Hepatocyte (in vitro differentiated cells): Measurements from ENCODE around the gene SEC14L2.

Experiments used
- EZH2 ChIP-seq: fragments of 200-600 bp; sonication (generic); IDR thresholded peaks from 2 replicates; pipeline ENCODE4 v1.6.1; 2016; ENCODE audit warnings: antibody characterized with exemption, mild to moderate bottlenecking, borderline replicate concordance
- EZH2phosphoT487 ChIP-seq: fragments of 200-600 bp; sonication (generic); IDR thresholded peaks from one replicate; pipeline ENCODE4 v1.6.1; 2018; ENCODE audit warnings: antibody characterized with exemption, mild to moderate bottlenecking, low read depth, moderate library complexity; ENCODE audit not compliant: unreplicated experiment, severe bottlenecking
- TF ChIP-seq, protein P1 (sequence below): fragments of 200-600 bp; sonication (generic); IDR thresholded peaks from 2 replicates; pipeline ENCODE4 v1.5.1; 2016; ENCODE audit warnings: antibody characterized with exemption, mild to moderate bottlenecking; ENCODE audit not compliant: poor library complexity

GRCh38 chr22:30386960-30387827 is 9.6 kb upstream of the SEC14L2 start, which contains the start of gene RNF215:
- TF ChIP-seq, protein P1, sequence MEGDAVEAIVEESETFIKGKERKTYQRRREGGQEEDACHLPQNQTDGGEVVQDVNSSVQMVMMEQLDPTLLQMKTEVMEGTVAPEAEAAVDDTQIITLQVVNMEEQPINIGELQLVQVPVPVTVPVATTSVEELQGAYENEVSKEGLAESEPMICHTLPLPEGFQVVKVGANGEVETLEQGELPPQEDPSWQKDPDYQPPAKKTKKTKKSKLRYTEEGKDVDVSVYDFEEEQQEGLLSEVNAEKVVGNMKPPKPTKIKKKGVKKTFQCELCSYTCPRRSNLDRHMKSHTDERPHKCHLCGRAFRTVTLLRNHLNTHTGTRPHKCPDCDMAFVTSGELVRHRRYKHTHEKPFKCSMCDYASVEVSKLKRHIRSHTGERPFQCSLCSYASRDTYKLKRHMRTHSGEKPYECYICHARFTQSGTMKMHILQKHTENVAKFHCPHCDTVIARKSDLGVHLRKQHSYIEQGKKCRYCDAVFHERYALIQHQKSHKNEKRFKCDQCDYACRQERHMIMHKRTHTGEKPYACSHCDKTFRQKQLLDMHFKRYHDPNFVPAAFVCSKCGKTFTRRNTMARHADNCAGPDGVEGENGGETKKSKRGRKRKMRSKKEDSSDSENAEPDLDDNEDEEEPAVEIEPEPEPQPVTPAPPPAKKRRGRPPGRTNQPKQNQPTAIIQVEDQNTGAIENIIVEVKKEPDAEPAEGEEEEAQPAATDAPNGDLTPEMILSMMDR, result peak; percentile 91
- TF ChIP-seq EZH2, result no peak
- no peak for TF ChIP-seq EZH2phosphoT487
